ENCODE measurements around the gene FMO4.
"Not testable (repeated sequence)": the region's sequence is repeated elsewhere in the genome, so short reads cannot be mapped to it uniquely, and the experiment has no call there.

The FMO4 gene

DNA sequence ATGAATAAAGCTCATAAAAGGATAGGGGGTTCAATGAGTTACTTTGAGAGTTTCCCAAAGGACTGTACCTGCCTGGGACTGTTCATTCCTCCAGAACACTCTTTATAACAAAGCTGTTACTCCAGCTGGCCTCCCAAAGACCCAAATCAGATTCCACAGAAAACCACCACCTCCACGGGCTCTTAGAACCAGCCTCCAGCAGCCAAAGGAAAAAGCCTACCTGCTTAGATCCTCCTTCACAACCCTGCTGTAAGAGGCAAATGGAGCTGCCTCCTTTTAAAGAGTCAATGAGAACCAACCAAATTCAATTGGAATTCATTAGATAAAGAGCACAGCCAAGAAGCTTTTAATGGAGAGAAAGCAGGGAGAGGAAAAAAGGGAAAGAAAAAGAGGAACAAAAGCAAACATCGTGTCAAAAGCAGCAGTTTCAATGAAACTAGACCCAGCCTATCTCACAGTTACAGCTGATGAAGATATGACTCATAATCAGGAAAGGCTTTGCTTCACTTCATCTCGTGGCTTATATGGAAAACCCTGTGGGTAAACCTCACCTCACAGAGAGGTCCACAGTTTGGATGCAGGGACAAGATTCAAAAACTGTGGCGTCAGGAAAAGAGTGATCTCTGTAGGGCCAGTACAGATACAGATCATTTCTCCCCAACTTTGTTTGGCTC is 27.8 kb upstream of the FMO4 start:
- Histone ChIP-seq H3K9me3 (ENCODE audit: severe bottlenecking) (no peaks in the 10 kb centered on the region), H3K36me3 (ENCODE audit: low read depth) (no peaks in the 10 kb centered on the region), H3K27ac (ENCODE audit: poor library complexity, severe bottlenecking) (no peak overlapping the region), H3K4me1 (ENCODE audit: insufficient read depth, poor library complexity, severe bottlenecking) (no peaks in the 10 kb centered on the region), H3K27me3 (ENCODE audit: insufficient read depth, poor library complexity, severe bottlenecking) (no peaks in the 10 kb centered on the region), H3K4me3 (ENCODE audit: severe bottlenecking) (no peak overlapping the region)
- ATAC-seq (ENCODE audit: low read depth), result peak; percentile 70
- DNase-seq (ENCODE audit: low spot score), result no peak
- TF ChIP-seq, protein P1, sequence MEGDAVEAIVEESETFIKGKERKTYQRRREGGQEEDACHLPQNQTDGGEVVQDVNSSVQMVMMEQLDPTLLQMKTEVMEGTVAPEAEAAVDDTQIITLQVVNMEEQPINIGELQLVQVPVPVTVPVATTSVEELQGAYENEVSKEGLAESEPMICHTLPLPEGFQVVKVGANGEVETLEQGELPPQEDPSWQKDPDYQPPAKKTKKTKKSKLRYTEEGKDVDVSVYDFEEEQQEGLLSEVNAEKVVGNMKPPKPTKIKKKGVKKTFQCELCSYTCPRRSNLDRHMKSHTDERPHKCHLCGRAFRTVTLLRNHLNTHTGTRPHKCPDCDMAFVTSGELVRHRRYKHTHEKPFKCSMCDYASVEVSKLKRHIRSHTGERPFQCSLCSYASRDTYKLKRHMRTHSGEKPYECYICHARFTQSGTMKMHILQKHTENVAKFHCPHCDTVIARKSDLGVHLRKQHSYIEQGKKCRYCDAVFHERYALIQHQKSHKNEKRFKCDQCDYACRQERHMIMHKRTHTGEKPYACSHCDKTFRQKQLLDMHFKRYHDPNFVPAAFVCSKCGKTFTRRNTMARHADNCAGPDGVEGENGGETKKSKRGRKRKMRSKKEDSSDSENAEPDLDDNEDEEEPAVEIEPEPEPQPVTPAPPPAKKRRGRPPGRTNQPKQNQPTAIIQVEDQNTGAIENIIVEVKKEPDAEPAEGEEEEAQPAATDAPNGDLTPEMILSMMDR (IDR thresholded peaks at IDR 0.05; ENCODE audit: poor library complexity, severe bottlenecking), result no peak

DNA sequence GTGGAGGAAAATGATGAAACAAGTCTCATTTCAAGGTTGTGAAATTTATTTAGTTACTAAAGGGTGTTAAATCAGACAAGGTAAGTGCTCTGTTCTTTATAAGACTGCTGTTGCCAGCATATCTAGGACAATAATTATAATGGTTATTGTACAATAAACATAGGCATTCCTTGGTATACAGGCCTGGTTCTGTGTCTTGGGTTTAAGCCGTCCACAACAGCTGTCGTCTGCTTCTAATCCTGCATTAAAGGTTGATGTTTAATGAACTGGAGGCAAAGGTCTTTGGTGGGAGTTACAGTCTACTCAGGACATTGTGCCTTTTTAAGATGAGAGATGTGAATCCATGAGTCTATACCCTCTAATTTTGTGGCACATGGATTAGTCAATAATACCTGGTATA is 23.4 kb upstream of the FMO4 start:
- Histone ChIP-seq H3K9me3 (ENCODE audit: severe bottlenecking) (no peaks in the 10 kb centered on the region), H3K4me1 (ENCODE audit: insufficient read depth, poor library complexity, severe bottlenecking) (no peaks in the 10 kb centered on the region), H3K27ac (ENCODE audit: poor library complexity, severe bottlenecking) (no peak overlapping the region), H3K4me3 (ENCODE audit: severe bottlenecking) (no peak overlapping the region), H3K27me3 (ENCODE audit: insufficient read depth, poor library complexity, severe bottlenecking) (no peaks in the 10 kb centered on the region), H3K36me3 (ENCODE audit: low read depth) (no peaks in the 10 kb centered on the region)
- DNase-seq (ENCODE audit: low spot score) (no peak), ATAC-seq (ENCODE audit: low read depth) (no peak)
- TF ChIP-seq, protein P1 (IDR thresholded peaks at IDR 0.05; ENCODE audit: poor library complexity, severe bottlenecking), result no peak

DNA sequence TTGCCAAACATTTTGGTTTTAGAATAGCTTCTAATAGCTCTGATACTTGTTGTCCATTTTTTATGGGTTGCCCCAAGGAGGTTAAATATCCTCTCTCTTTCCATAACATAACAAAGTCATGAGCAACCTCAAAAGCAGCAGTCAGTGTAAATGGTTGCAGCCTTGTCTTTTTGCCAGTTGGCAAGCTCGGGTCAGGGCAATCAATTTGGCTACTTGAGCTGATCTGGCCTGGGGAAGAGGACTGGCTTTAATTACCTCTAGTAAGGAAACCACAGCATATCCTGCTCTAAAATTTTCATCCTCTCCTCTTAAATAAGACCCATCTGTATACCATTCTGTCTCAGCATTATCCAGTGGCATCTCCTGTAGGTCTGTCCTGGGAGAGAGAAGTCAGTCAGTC is 21.2 kb upstream of the FMO4 start:
- H3K36me3 ChIP-seq (ENCODE audit: low read depth), result no peaks in the 10 kb centered on the region
- no peaks in the 10 kb centered on the region for H3K9me3 ChIP-seq (ENCODE audit: severe bottlenecking)
- ATAC-seq (ENCODE audit: low read depth) (no peak), DNase-seq (ENCODE audit: low spot score) (no peak)
- H3K27ac ChIP-seq (ENCODE audit: poor library complexity, severe bottlenecking), result no peak overlapping the region
- TF ChIP-seq, protein P1 (IDR thresholded peaks at IDR 0.05; ENCODE audit: poor library complexity, severe bottlenecking), result no peak
- H3K4me1 ChIP-seq (ENCODE audit: insufficient read depth, poor library complexity, severe bottlenecking), result no peaks in the 10 kb centered on the region
- H3K4me3 ChIP-seq (ENCODE audit: severe bottlenecking), result no peak overlapping the region
- no peaks in the 10 kb centered on the region for H3K27me3 ChIP-seq (ENCODE audit: insufficient read depth, poor library complexity, severe bottlenecking)

DNA sequence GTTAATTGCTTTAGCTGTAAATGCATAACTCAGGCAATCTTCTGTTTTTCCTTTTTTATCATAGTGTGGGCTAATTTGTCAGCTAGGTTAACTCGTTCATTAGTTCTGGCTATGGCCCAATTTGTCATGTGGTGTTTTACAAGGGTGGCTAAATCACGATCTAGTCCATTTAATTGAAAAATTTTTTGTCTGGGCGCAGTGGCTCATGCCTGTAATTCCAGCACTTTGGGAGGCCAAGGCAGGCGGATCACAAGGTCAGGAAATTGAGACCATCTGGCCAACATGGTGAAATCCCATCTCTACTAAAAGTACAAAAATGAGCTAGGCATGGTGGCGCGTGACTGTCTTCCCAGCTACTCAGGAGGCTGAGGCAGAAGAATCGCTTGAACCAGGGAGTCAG is 18.6 kb upstream of the FMO4 start:
- DNase-seq (ENCODE audit: low spot score); H3K4me1 ChIP-seq (ENCODE audit: insufficient read depth, poor library complexity, severe bottlenecking); ATAC-seq (ENCODE audit: low read depth); H3K36me3 ChIP-seq (ENCODE audit: low read depth); H3K4me3 ChIP-seq (ENCODE audit: severe bottlenecking); H3K9me3 ChIP-seq (ENCODE audit: severe bottlenecking); H3K27me3 ChIP-seq (ENCODE audit: insufficient read depth, poor library complexity, severe bottlenecking); H3K27ac ChIP-seq (ENCODE audit: poor library complexity, severe bottlenecking): not testable (repeated sequence)

DNA sequence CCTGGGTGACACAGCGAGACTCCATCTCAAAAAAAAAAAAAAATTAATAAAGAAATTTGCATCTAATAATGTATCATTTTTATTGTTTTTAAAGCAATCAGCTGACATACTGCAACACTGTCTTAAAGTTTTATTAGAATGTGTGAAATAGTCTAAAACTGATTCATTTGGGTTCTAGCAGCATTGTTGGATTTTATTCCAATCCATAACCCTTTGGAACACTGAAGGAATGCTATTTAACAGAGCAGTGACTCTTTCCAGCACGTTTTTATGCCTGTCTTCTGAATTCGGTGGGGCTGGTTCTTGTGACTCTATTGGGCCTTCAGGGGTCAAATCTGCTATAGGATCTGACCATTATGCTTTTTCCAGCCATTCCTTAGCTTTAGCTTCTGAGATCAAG is 18.2 kb upstream of the FMO4 start:
- Histone ChIP-seq H3K36me3 (ENCODE audit: low read depth) (no peaks in the 10 kb centered on the region), H3K27ac (ENCODE audit: poor library complexity, severe bottlenecking) (no peak overlapping the region), H3K9me3 (ENCODE audit: severe bottlenecking) (peaks cover 5% of the 10 kb centered on the region), H3K27me3 (ENCODE audit: insufficient read depth, poor library complexity, severe bottlenecking) (no peaks in the 10 kb centered on the region), H3K4me3 (ENCODE audit: severe bottlenecking) (no peak overlapping the region), H3K4me1 (ENCODE audit: insufficient read depth, poor library complexity, severe bottlenecking) (no peaks in the 10 kb centered on the region)
- TF ChIP-seq, protein P1 (IDR thresholded peaks at IDR 0.05; ENCODE audit: poor library complexity, severe bottlenecking), result no peak
- DNase-seq (ENCODE audit: low spot score), result no peak
- ATAC-seq (ENCODE audit: low read depth), result no peak

Measured in RWPE2 (cell line).